Glutamatergic neuron (in vitro differentiated cells): Measurements from ENCODE around the gene USP46. TPM values are rescaled to one million over a fixed set of nuclear protein-coding genes. Genes with fewer than 3 reads are reported as not detected.

ENCODE experiments used
- DNase-seq: peaks from one replicate; pipeline ENCODE4 v3.0.0; 2022
- H3K27ac Mint-ChIP-seq: one replicate; pipeline ENCODE4 v1.8.0; 2020; ENCODE audit warnings: mild to moderate bottlenecking, mixed read lengths, inconsistent platforms; ENCODE audit not compliant: unreplicated experiment
- H3K27me3 Mint-ChIP-seq: one replicate; pipeline ENCODE4 v1.8.0; 2020; ENCODE audit warnings: mild to moderate bottlenecking, moderate library complexity, mixed read lengths, inconsistent platforms; ENCODE audit not compliant: unreplicated experiment
- H3K36me3 Mint-ChIP-seq: one replicate; pipeline ENCODE4 v1.8.0; 2020; ENCODE audit warnings: mild to moderate bottlenecking, mixed read lengths, inconsistent platforms; ENCODE audit not compliant: unreplicated experiment
- H3K4me1 Mint-ChIP-seq: one replicate; pipeline ENCODE4 v1.8.0; 2020; ENCODE audit warnings: mild to moderate bottlenecking, low read depth, mixed read lengths, inconsistent platforms; ENCODE audit not compliant: unreplicated experiment
- H3K4me3 Mint-ChIP-seq: one replicate; pipeline ENCODE4 v1.8.0; 2020; ENCODE audit warnings: mild to moderate bottlenecking, mixed read lengths, inconsistent platforms; ENCODE audit not compliant: unreplicated experiment
- H3K9me3 Mint-ChIP-seq: one replicate; pipeline ENCODE4 v1.8.0; 2020; ENCODE audit warnings: mild to moderate bottlenecking, moderate library complexity, mixed read lengths, inconsistent platforms; ENCODE audit not compliant: unreplicated experiment
- CTCF ChIP-seq: fragments of 200-600 bp; sonication (generic); IDR thresholded peaks from one replicate; pipeline ENCODE4 v1.5.0; 2021; ENCODE audit not compliant: partially characterized antibody, unreplicated experiment
- total RNA-seq: library from RNA; stranded (reverse); fragmentation: NEBNext Ultra II Directional; extraction: Animal tissue kit (Norgen Biotek cat#: 25700); gene quantifications from one replicate; pipeline ENCODE4 v1.2.1, GENCODE V29; 2021; ENCODE audit not compliant: unreplicated experiment

USP46 gene
- total RNA-seq, 1 donor from 2014 or later: 72.4 TPM

- no peak for DNase-seq
- no peak overlapping the region for H3K27ac Mint-ChIP-seq
- peaks cover 2% of the 10 kb centered on the region for H3K4me1 Mint-ChIP-seq
- no peaks in the 10 kb centered on the region for H3K36me3 Mint-ChIP-seq
- no peak overlapping the region for H3K4me3 Mint-ChIP-seq
- peaks cover 4% of the 10 kb centered on the region for H3K27me3 Mint-ChIP-seq
- no peak for TF ChIP-seq CTCF
- H3K9me3 Mint-ChIP-seq: no peaks in the 10 kb centered on the region
Measured at GRCh38 chr4:52546449-52546848, 112.7 kb downstream of the USP46 start.

GRCh38 chr4:52545099-52546069, 113.7 kb downstream of the USP46 start:
- Mint-ChIP-seq H3K27me3 (peaks cover 4% of the 10 kb centered on the region), H3K4me1 (peaks cover 2% of the 10 kb centered on the region), H3K27ac (no peak overlapping the region), H3K36me3 (no peaks in the 10 kb centered on the region), H3K4me3 (no peak overlapping the region), H3K9me3 (no peaks in the 10 kb centered on the region)
- DNase-seq: peak; percentile 88
- TF ChIP-seq CTCF: peak; percentile 92

Other genes starting within 250 kb of the USP46 start
- gene ERVMER34-1, start 92.1 kb upstream of the USP46 start, total RNA-seq: not detected
- gene RASL11B, start 203.0 kb upstream of the USP46 start, total RNA-seq: 24.8 TPM